HL-60 (cell line): ENCODE measurements around the gene TRPV2.

Experiments
- GABPA ChIP-seq: IDR thresholded peaks from 2 replicates; pipeline ENCODE4 v1.6.1; 2012; ENCODE audit warnings: low read depth
- POLR2AphosphoS5 ChIP-seq: IDR thresholded peaks from 2 replicates; pipeline ENCODE4 v1.6.1; 2012; ENCODE audit warnings: low read depth
- SPI1 ChIP-seq: IDR thresholded peaks from 2 replicates; pipeline ENCODE4 v1.6.1; 2012; ENCODE audit warnings: low read depth, mild to moderate bottlenecking, borderline replicate concordance
- TF ChIP-seq, protein P1 (sequence below): IDR thresholded peaks from one replicate; pipeline ENCODE4 v1.5.1; 2011; ENCODE audit warnings: low read length, control low read depth, inconsistent platforms; ENCODE audit not compliant: insufficient read depth
- TF ChIP-seq, protein P2 (sequence below): IDR thresholded peaks from 2 replicates; pipeline ENCODE4 v1.6.1; 2012; ENCODE audit warnings: low read depth; ENCODE audit not compliant: insufficient replicate concordance

DNA sequence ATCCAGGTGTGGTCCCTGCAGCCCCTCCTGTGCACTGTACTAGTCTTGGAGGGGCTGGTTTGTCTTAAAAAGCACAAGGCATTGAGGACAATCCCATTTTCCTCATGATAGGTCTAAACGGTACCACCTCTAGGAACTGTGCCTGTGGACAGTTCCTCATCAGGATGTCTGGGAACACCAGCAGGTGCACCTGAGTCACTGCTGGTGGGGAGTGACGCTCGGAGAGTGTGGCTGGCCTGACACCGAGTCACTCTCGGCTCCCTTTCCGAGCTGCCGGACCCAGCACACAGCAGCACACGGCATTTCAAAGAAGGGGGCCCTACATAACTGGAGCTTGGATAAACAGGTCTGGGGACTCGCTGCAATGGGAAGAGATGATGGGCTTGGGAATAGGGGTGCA is 51.0 kb downstream of the TRPV2 start:
- TF ChIP-seq, protein P1, sequence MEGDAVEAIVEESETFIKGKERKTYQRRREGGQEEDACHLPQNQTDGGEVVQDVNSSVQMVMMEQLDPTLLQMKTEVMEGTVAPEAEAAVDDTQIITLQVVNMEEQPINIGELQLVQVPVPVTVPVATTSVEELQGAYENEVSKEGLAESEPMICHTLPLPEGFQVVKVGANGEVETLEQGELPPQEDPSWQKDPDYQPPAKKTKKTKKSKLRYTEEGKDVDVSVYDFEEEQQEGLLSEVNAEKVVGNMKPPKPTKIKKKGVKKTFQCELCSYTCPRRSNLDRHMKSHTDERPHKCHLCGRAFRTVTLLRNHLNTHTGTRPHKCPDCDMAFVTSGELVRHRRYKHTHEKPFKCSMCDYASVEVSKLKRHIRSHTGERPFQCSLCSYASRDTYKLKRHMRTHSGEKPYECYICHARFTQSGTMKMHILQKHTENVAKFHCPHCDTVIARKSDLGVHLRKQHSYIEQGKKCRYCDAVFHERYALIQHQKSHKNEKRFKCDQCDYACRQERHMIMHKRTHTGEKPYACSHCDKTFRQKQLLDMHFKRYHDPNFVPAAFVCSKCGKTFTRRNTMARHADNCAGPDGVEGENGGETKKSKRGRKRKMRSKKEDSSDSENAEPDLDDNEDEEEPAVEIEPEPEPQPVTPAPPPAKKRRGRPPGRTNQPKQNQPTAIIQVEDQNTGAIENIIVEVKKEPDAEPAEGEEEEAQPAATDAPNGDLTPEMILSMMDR, result no peak
- no peak for TF ChIP-seq POLR2AphosphoS5
- no peak for TF ChIP-seq GABPA
- TF ChIP-seq, protein P2, sequence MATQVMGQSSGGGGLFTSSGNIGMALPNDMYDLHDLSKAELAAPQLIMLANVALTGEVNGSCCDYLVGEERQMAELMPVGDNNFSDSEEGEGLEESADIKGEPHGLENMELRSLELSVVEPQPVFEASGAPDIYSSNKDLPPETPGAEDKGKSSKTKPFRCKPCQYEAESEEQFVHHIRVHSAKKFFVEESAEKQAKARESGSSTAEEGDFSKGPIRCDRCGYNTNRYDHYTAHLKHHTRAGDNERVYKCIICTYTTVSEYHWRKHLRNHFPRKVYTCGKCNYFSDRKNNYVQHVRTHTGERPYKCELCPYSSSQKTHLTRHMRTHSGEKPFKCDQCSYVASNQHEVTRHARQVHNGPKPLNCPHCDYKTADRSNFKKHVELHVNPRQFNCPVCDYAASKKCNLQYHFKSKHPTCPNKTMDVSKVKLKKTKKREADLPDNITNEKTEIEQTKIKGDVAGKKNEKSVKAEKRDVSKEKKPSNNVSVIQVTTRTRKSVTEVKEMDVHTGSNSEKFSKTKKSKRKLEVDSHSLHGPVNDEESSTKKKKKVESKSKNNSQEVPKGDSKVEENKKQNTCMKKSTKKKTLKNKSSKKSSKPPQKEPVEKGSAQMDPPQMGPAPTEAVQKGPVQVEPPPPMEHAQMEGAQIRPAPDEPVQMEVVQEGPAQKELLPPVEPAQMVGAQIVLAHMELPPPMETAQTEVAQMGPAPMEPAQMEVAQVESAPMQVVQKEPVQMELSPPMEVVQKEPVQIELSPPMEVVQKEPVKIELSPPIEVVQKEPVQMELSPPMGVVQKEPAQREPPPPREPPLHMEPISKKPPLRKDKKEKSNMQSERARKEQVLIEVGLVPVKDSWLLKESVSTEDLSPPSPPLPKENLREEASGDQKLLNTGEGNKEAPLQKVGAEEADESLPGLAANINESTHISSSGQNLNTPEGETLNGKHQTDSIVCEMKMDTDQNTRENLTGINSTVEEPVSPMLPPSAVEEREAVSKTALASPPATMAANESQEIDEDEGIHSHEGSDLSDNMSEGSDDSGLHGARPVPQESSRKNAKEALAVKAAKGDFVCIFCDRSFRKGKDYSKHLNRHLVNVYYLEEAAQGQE, result no peak
- TF ChIP-seq SPI1, result no peak
